Panc1 (cell line): ENCODE results near the gene C1QTNF1. TPM values are rescaled to one million over a fixed set of nuclear protein-coding genes. Genes with fewer than 3 reads are reported as not detected.

ENCODE experiments used
- ATAC-seq: fragments of 200-7000 bp; cut with Tn5 transposase; 2 replicates; pipeline ENCODE4 v1.9.1; 2020; ENCODE audit warnings: mild to moderate bottlenecking, moderate library complexity
- BruUV-seq: library from RNA; stranded (reverse); fragments of 400-500 nt; replicated peaks from 2 replicates; lab custom pipeline; 2021; lab: Mats Ljungman, UMichigan
- CTCF ChIA-PET: fragments of 300-600 bp; sonication (Branson Sonifier 250); formaldehyde crosslinking; loops from one replicate; lab custom pipeline; 2022; ENCODE audit warnings: antibody characterized with exemption; lab: Charles Lee
- POLR2A ChIA-PET: fragments of 300-600 bp; sonication (Branson Sonifier 250); formaldehyde crosslinking; loops from one replicate; lab custom pipeline; 2022; ENCODE audit warnings: antibody characterized with exemption; lab: Charles Lee
- DNase-seq: peaks from one replicate; pipeline ENCODE4 v3.0.0-alpha.2; 2010; ENCODE audit warnings: low read depth, low spot score
- H3K27ac ChIP-seq: 2 replicates; pipeline ENCODE4 v1.5.1; 2011; ENCODE audit warnings: mild to moderate bottlenecking, low read length, inconsistent platforms
- H3K27me3 ChIP-seq: fragments of 200-500 bp; sonication (Bioruptor generic); 2 replicates; pipeline ENCODE4 v1.6.0; 2014; ENCODE audit warnings: low read length, inconsistent platforms; ENCODE audit not compliant: control insufficient read depth, insufficient read depth
- H3K36me3 ChIP-seq: fragments of 200-500 bp; sonication (Bioruptor generic); 2 replicates; pipeline ENCODE4 v1.5.1; 2014; ENCODE audit warnings: inconsistent platforms, mild to moderate bottlenecking, low read length, moderate library complexity; ENCODE audit not compliant: control insufficient read depth, insufficient read depth
- H3K4me1 ChIP-seq: 2 replicates; pipeline ENCODE4 v1.5.1; 2011; ENCODE audit warnings: inconsistent platforms, mild to moderate bottlenecking, low read length, moderate library complexity; ENCODE audit not compliant: control insufficient read depth, insufficient read depth
- H3K4me3 ChIP-seq, 2 experiments: 2 replicates each; pipeline ENCODE4 v1.5.1; 2011 to 2012; ENCODE audit warnings: low read depth in 2 of 2, low read length in 2 of 2, mild to moderate bottlenecking in 2 of 2, inconsistent platforms in 1 of 2, moderate library complexity in 1 of 2
- H3K9me3 ChIP-seq: fragments of 200-500 bp; sonication (Bioruptor generic); 2 replicates; pipeline ENCODE4 v1.5.1; 2014; ENCODE audit warnings: low read depth, mild to moderate bottlenecking, inconsistent platforms, low read length, moderate library complexity; ENCODE audit not compliant: control insufficient read depth, insufficient read depth
- POLR2AphosphoS5 ChIP-seq: IDR thresholded peaks from 2 replicates; pipeline ENCODE4 v1.6.1; 2012; ENCODE audit warnings: mild to moderate bottlenecking, low read depth, low read length, moderate library complexity
- SIN3A ChIP-seq: IDR thresholded peaks from 2 replicates; pipeline ENCODE4 v1.6.1; 2012; ENCODE audit warnings: low read depth, mild to moderate bottlenecking, low read length, moderate library complexity, borderline replicate concordance; ENCODE audit not compliant: insufficient read depth
- TCF7L2 ChIP-seq: IDR thresholded peaks from 2 replicates; pipeline ENCODE4 v1.6.1; 2011; ENCODE audit warnings: mild to moderate bottlenecking, low read depth, low read length, inconsistent platforms
- in situ Hi-C: cut with HindIII; loops from 2 replicates; pipeline ENCODE4 v1.10.0; 2016; ENCODE audit warnings: low sequenced_read_pairs, low pct_unique_long_range_greater_than_20kb
- intact Hi-C: fragments of 100-400 bp; cut with micrococcal nuclease; formaldehyde crosslinking; loops from one replicate; pipeline ENCODE4 v1.10.0; 2022; ENCODE audit not compliant: unreplicated experiment
- total RNA-seq: library from RNA; stranded (reverse); gene quantifications from one replicate; pipeline ENCODE4 v1.2.1, GENCODE V29; 2021; ENCODE audit not compliant: unreplicated experiment
- TF ChIP-seq, protein P1 (sequence below): fragments of 450-650 bp; IDR thresholded peaks from 2 replicates; pipeline ENCODE4 v1.5.1; 2017; ENCODE audit warnings: mild to moderate bottlenecking
- TF ChIP-seq, protein P2 (sequence below), 2 experiments: IDR thresholded peaks; 2 replicates each; pipeline ENCODE4 v1.6.1; 2011 to 2012; ENCODE audit warnings: low read depth in 2 of 2, control low read depth in 1 of 2, low read length in 1 of 2, mild to moderate bottlenecking in 1 of 2, moderate library complexity in 1 of 2; ENCODE audit not compliant: insufficient read depth in 1 of 2

C1QTNF1 gene
- total RNA-seq, 1 experiment from 2014 or later: 1.5 TPM

DNA sequence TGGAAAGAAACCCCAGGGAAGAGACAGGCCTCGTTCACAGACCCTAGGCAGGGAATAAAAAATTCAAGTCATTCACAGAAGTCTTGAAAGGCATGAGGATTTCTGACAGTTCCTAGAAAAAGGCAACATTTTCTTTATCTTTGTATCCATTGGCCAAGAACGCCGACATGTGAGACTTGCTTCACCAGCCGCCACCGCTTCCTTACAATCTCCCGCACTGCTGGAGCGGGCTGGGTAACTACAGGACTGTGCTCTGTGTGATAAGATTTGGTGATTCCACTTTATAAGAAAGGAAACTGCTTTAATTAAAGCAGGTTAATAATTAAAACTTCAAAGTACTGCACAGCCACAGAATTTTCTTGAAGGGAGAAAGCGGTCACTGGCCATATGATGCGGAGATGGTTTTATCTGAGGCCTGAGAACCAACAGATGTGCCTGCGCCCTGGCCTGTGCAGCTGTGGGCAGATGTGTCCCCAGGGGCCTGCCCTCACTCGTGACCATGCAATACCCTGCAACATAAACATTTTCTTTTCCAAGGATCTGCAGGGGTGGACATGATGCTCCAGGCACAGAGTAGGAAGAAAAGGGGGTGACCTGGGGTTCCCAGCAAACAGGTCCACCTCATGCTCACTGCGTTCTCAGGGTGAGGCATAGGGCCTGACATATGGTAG, 31.3 kb upstream of the C1QTNF1 start:
- H3K4me1 ChIP-seq: no peaks in the 10 kb centered on the region
- H3K27me3 ChIP-seq: no peaks in the 10 kb centered on the region
- ATAC-seq: no peak
- DNase-seq: no peak
- H3K9me3 ChIP-seq: no peaks in the 10 kb centered on the region
- BruUV-seq: no TSS peak
- intact Hi-C loops (no loop called here), in situ Hi-C loops (no loop called here)
- ChIA-PET POLR2A (no interaction called here), CTCF (interaction anchor here (0.6 kb wide), 2 partner anchors 187 to 497 kb away, joined by 4 to 6 read pairs; no protein-coding TSS in a partner anchor)
- no peak overlapping the region for H3K4me3 ChIP-seq
- TF ChIP-seq, protein P1, sequence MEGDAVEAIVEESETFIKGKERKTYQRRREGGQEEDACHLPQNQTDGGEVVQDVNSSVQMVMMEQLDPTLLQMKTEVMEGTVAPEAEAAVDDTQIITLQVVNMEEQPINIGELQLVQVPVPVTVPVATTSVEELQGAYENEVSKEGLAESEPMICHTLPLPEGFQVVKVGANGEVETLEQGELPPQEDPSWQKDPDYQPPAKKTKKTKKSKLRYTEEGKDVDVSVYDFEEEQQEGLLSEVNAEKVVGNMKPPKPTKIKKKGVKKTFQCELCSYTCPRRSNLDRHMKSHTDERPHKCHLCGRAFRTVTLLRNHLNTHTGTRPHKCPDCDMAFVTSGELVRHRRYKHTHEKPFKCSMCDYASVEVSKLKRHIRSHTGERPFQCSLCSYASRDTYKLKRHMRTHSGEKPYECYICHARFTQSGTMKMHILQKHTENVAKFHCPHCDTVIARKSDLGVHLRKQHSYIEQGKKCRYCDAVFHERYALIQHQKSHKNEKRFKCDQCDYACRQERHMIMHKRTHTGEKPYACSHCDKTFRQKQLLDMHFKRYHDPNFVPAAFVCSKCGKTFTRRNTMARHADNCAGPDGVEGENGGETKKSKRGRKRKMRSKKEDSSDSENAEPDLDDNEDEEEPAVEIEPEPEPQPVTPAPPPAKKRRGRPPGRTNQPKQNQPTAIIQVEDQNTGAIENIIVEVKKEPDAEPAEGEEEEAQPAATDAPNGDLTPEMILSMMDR: no peak
- no peak for TF ChIP-seq SIN3A
- TF ChIP-seq, protein P2, sequence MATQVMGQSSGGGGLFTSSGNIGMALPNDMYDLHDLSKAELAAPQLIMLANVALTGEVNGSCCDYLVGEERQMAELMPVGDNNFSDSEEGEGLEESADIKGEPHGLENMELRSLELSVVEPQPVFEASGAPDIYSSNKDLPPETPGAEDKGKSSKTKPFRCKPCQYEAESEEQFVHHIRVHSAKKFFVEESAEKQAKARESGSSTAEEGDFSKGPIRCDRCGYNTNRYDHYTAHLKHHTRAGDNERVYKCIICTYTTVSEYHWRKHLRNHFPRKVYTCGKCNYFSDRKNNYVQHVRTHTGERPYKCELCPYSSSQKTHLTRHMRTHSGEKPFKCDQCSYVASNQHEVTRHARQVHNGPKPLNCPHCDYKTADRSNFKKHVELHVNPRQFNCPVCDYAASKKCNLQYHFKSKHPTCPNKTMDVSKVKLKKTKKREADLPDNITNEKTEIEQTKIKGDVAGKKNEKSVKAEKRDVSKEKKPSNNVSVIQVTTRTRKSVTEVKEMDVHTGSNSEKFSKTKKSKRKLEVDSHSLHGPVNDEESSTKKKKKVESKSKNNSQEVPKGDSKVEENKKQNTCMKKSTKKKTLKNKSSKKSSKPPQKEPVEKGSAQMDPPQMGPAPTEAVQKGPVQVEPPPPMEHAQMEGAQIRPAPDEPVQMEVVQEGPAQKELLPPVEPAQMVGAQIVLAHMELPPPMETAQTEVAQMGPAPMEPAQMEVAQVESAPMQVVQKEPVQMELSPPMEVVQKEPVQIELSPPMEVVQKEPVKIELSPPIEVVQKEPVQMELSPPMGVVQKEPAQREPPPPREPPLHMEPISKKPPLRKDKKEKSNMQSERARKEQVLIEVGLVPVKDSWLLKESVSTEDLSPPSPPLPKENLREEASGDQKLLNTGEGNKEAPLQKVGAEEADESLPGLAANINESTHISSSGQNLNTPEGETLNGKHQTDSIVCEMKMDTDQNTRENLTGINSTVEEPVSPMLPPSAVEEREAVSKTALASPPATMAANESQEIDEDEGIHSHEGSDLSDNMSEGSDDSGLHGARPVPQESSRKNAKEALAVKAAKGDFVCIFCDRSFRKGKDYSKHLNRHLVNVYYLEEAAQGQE (IDR thresholded peaks at IDR 0.05; ENCODE audit: insufficient read depth in 1 of 2, low read depth in 2 of 2, low read length in 1 of 2): no peak
- TF ChIP-seq POLR2AphosphoS5: no peak
- no peak for TF ChIP-seq TCF7L2
- H3K27ac ChIP-seq: no peak overlapping the region
- H3K36me3 ChIP-seq: peaks cover 11% of the 10 kb centered on the region

DNA sequence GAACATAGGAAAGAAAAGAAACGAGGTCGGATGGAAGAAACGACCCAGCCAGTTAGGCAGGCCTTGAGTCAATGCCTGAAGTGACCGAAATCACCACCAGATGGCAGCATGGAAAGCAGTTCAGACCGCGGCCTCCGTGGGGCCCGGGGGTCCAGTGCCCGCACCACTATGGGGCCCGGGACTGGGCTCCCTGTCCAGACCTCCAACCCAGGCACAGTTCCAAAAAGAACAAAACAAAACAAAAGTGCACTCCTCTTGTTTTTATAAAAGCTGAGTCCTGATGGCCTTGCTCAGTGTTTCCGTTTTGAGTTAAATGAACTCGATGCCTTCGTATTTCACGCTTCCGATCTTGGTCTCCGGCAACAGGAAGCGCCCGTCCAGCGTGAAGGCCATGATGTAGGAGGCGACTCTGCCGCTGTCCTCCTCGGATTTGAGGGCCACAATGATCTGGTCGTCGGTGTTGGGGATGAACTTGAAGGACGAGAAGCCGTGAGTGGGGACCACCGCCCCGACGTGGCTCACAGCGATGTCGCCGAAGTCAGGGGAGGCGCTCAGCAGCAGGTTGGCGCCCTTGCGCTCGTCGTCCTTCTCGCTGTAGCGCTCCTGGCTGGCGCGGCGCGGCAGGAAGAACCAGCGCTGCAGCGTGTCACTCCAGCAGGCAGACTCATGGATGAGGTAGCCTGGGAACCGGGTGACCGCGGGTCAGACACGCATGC, 30.6 kb upstream of the C1QTNF1 start:
- no TSS peak for BruUV-seq
- ATAC-seq (peak; percentile 76), DNase-seq (no peak)
- no peak overlapping the region for H3K27ac ChIP-seq
- H3K4me3 ChIP-seq: no peak overlapping the region
- H3K4me1 ChIP-seq: no peaks in the 10 kb centered on the region
- no peaks in the 10 kb centered on the region for H3K27me3 ChIP-seq
- intact Hi-C loops: no loop called here
- H3K36me3 ChIP-seq: peaks cover 12% of the 10 kb centered on the region
- no peaks in the 10 kb centered on the region for H3K9me3 ChIP-seq
- POLR2A ChIA-PET: no interaction called here
- in situ Hi-C loops: no loop called here
- CTCF ChIA-PET: interaction anchor here (0.6 kb wide), 2 partner anchors 188 to 498 kb away, joined by 4 to 6 read pairs; no protein-coding TSS in a partner anchor
- TF ChIP-seq, protein P1: peak; percentile 94
- TF ChIP-seq POLR2AphosphoS5 (no peak), TCF7L2 (no peak), SIN3A (no peak)
- TF ChIP-seq, protein P2 (IDR thresholded peaks at IDR 0.05; ENCODE audit: insufficient read depth in 1 of 2, low read depth in 2 of 2, low read length in 1 of 2): no peak
